GM12878 (cell line): ENCODE measurements around the gene DRD3. TPM values are rescaled to one million over a fixed set of nuclear protein-coding genes. Genes with fewer than 3 reads are reported as not detected.

Experiments
- ATAC-seq: fragments of 200-7000 bp; cut with Tn5 transposase; 3 replicates; pipeline ENCODE4 v1.9.1; 2020; ENCODE audit warnings: mild to moderate bottlenecking, moderate library complexity
- BruUV-seq: library from RNA; stranded (reverse); fragments of 400-500 nt; replicated peaks from 2 replicates; lab custom pipeline; 2021; lab: Mats Ljungman, UMichigan
- CTCF ChIA-PET: fragments of 300-600 bp; sonication (Branson Sonifier 250); formaldehyde crosslinking; extraction: SDS; loops from one replicate; lab custom pipeline; 2021; ENCODE audit warnings: inconsistent platforms; lab: Yijun Ruan, JAX
- POLR2A ChIA-PET: fragments of 350-600 bp; formaldehyde crosslinking; extraction: SDS; loops from one replicate; lab custom pipeline; 2021; ENCODE audit warnings: inconsistent platforms; lab: Charles Lee
- RAD21 ChIA-PET: fragments of 300-600 bp; sonication (Branson Sonifier 250); formaldehyde crosslinking; loops from one replicate; lab custom pipeline; 2023; ENCODE audit warnings: antibody characterized with exemption; ENCODE audit not compliant: unreplicated experiment; lab: Charles Lee
- SMC1A ChIA-PET: fragments of 300-600 bp; sonication (Branson Sonifier 250); formaldehyde crosslinking; loops from one replicate; lab custom pipeline; 2023; ENCODE audit not compliant: unreplicated experiment, uncharacterized antibody; lab: Charles Lee
- DNase-seq: peaks from one replicate; pipeline ENCODE4 v3.0.0-alpha.2; 2011; ENCODE audit warnings: low read depth, low spot score
- FAIRE-seq: peaks from 3 replicates; lab custom pipeline; 2011; peaks lifted over from hg19 to GRCh38; lab: Jason Lieb, UNC
- H2AFZ ChIP-seq: 2 replicates; pipeline ENCODE4 v1.6.0; 2011; ENCODE audit warnings: low read depth, low read length, control low read depth; ENCODE audit not compliant: control insufficient read depth
- H3K27ac ChIP-seq: 2 replicates; pipeline ENCODE4 v1.5.1; 2011; ENCODE audit warnings: control low read depth; ENCODE audit not compliant: control insufficient read depth, insufficient read depth
- H3K27me3 ChIP-seq, 2 experiments: replicated peaks in 1 of 2; 2 replicates each; pipeline versions ENCODE4 v1.6.0 to v1.6.1; 2011; ENCODE audit warnings: low read length in 1 of 2; ENCODE audit not compliant: control insufficient read depth in 2 of 2, insufficient read depth in 2 of 2
- H3K36me3 ChIP-seq, 2 experiments: 2 replicates each; pipeline ENCODE4 v1.5.1; 2011; ENCODE audit warnings: low read length in 1 of 2; ENCODE audit not compliant: control insufficient read depth in 2 of 2, insufficient read depth in 2 of 2
- H3K4me1 ChIP-seq: 2 replicates; pipeline ENCODE4 v1.6.1; 2011; ENCODE audit warnings: mild to moderate bottlenecking, low read length, moderate library complexity, mixed read lengths; ENCODE audit not compliant: control insufficient read depth, insufficient read depth
- H3K4me2 ChIP-seq: 2 replicates; pipeline ENCODE4 v1.6.0; 2011; ENCODE audit warnings: control low read depth; ENCODE audit not compliant: control insufficient read depth, insufficient read depth
- H3K4me3 ChIP-seq: fragments of 200-600 bp; sonication (generic); 2 replicates; pipeline ENCODE4 v1.5.1; 2016
- H3K79me2 ChIP-seq: 2 replicates; pipeline ENCODE4 v1.6.0; 2011; ENCODE audit warnings: low read length; ENCODE audit not compliant: control insufficient read depth, insufficient read depth
- H3K9ac ChIP-seq: 2 replicates; pipeline ENCODE4 v1.8.0; 2011; ENCODE audit warnings: low read length, control low read depth, mixed read lengths; ENCODE audit not compliant: control insufficient read depth, insufficient read depth
- H3K9me3 ChIP-seq: replicated peaks from 3 replicates; pipeline ENCODE4 v1.5.1; 2011; ENCODE audit warnings: mild to moderate bottlenecking, low read length; ENCODE audit not compliant: control insufficient read depth, insufficient read depth
- H4K20me1 ChIP-seq: 2 replicates; pipeline ENCODE4 v1.6.0; 2011; ENCODE audit not compliant: control insufficient read depth, insufficient read depth
- ATF3 ChIP-seq: IDR thresholded peaks from 2 replicates; pipeline ENCODE4 v1.6.1; 2011; ENCODE audit warnings: low read depth, mild to moderate bottlenecking, low read length, moderate library complexity, borderline replicate concordance; ENCODE audit errors: extremely low read depth
- BCL11A ChIP-seq: IDR thresholded peaks from 2 replicates; pipeline ENCODE4 v1.6.1; 2011; ENCODE audit warnings: low read depth, low read length
- CEBPZ ChIP-seq: fragments of 150-350 bp; IDR thresholded peaks from 2 replicates; pipeline ENCODE4 v1.6.1; 2016; ENCODE audit warnings: low read depth, low read length
- CREM ChIP-seq: IDR thresholded peaks from 2 replicates; pipeline ENCODE4 v1.6.1; 2014; ENCODE audit warnings: antibody characterized with exemption, low read depth
- E4F1 ChIP-seq: fragments of 450-650 bp; IDR thresholded peaks from 2 replicates; pipeline ENCODE4 v1.6.1; 2018; ENCODE audit warnings: borderline replicate concordance, mild to moderate bottlenecking; ENCODE audit not compliant: partially characterized antibody
- EZH2 ChIP-seq: IDR thresholded peaks from 2 replicates; pipeline ENCODE4 v1.6.1; 2012; ENCODE audit warnings: low read depth, mild to moderate bottlenecking, control low read depth, inconsistent platforms, low read length, borderline replicate concordance; ENCODE audit not compliant: control insufficient read depth
- FOXM1 ChIP-seq: IDR thresholded peaks from 2 replicates; pipeline ENCODE4 v1.6.1; 2012; ENCODE audit warnings: low read depth, mild to moderate bottlenecking, inconsistent platforms, low read length, moderate library complexity
- JUND ChIP-seq: IDR thresholded peaks from 2 replicates; pipeline ENCODE4 v1.6.1; 2012; ENCODE audit warnings: low read depth, mild to moderate bottlenecking, low read length, improper control_type of control experiment, moderate library complexity
- KDM1A ChIP-seq: fragments of 200-600 bp; sonication (generic); IDR thresholded peaks from 2 replicates; pipeline ENCODE4 v1.6.1; 2016; ENCODE audit warnings: borderline replicate concordance
- MTA2 ChIP-seq: fragments of 450-650 bp; IDR thresholded peaks from 2 replicates; pipeline ENCODE4 v1.6.1; 2016; ENCODE audit warnings: low read depth, mild to moderate bottlenecking, moderate library complexity
- NRF1 ChIP-seq: conservative IDR thresholded peaks from 2 replicates; pipeline ENCODE4 v1.6.1; 2011; ENCODE audit warnings: mild to moderate bottlenecking, low read depth, low read length, improper control_type of control experiment
- POLR2A ChIP-seq: IDR thresholded peaks from 2 replicates; pipeline ENCODE4 v1.6.1; 2011; ENCODE audit warnings: low read depth, mild to moderate bottlenecking, low read length
- RUNX3 ChIP-seq: IDR thresholded peaks from 2 replicates; pipeline ENCODE4 v1.6.1; 2012; ENCODE audit warnings: low read length, inconsistent platforms
- SIN3A ChIP-seq: IDR thresholded peaks from 2 replicates; pipeline ENCODE4 v1.6.1; 2012; ENCODE audit warnings: low read depth, low read length, improper control_type of control experiment
- ZSCAN29 ChIP-seq: fragments of 450-650 bp; IDR thresholded peaks from 2 replicates; pipeline ENCODE4 v1.6.1; 2017; ENCODE audit warnings: mild to moderate bottlenecking, moderate library complexity
- WGBS: methylation state at CpG from one replicate; pipeline ENCODE4 v1.1.6; 2016; ENCODE audit warnings: low lambda C conversion rate; ENCODE audit not compliant: insufficient replicate concordance, insufficient coverage; ENCODE audit errors: missing lambda C conversion rate; 5-methylcytosine and 5-hydroxymethylcytosine counted together
- in situ Hi-C: fragments of 300-500 bp; cut with MboI; formaldehyde crosslinking; loops from 9 replicates; pipeline ENCODE4 v1.14.3; 2018; ENCODE audit warnings: mixed read lengths
- intact Hi-C: fragments of 100-400 bp; cut with micrococcal nuclease; formaldehyde crosslinking; loops from one replicate; pipeline ENCODE4 v1.14.2; 2022; ENCODE audit not compliant: unreplicated experiment
- polyA plus RNA-seq, 11 experiments: library from polyadenylated mRNA; depleted of rRNA in 4 of 11; unstranded in 6 of 11; stranded (reverse) in 5 of 11; fragments of >200 nt; fragmentation: Nextera tagmentation in 4 of 11; fragmentation: Illumina TruSeq in 1 of 11; extraction: Ambion mirVana in 4 of 11; extraction: Trizol in 1 of 11; gene quantifications; 1 replicate in 1 of 11; 2 replicates in 10 of 11; pipeline versions ENCODE4 v1.2.1 to v1.2.3, GENCODE V29; 2011 to 2016; ENCODE audit warnings: inconsistent platforms in 2 of 11, missing spikeins in 2 of 11, low read depth in 1 of 11
- total RNA-seq, 4 experiments: library from RNA; depleted of rRNA in 3 of 4; stranded (reverse); fragments of >200 nt in 3 of 4; fragmentation: Illumina TruSeq in 1 of 4; extraction: Trizol in 1 of 4; gene quantifications; 2 replicates each; pipeline versions ENCODE4 v1.2.1 to v1.2.3, GENCODE V29; 2013 to 2021

The DRD3 gene
- total and polyA plus RNA-seq, 10 of the 15 experiments (the other 5 are each of a cell fraction or from before 2014, with no cell fraction given): not detected

- TF ChIP-seq EZH2: no peak
These were observed 39.8 kb upstream of the DRD3 start (continued) for GRCh38 chr3:114218578-114219185.

GRCh38 chr3:114218006-114218405, 39.2 kb upstream of the DRD3 start:
- 86% methylated on average over 3 of the region's 3 CpGs for WGBS
- Histone ChIP-seq H3K4me3 (no peak overlapping the region), H3K9ac (no peak overlapping the region), H2AFZ (no peak overlapping the region), H3K4me2 (no peak overlapping the region), H3K36me3 (no peaks in the 10 kb centered on the region), H4K20me1 (no peaks in the 10 kb centered on the region), H3K27ac (no peak overlapping the region), H3K27me3 (no peaks in the 10 kb centered on the region), H3K9me3 (no peaks in the 10 kb centered on the region), H3K79me2 (no peaks in the 10 kb centered on the region), H3K4me1 (peaks cover 14% of the 10 kb centered on the region)
- CTCF ChIA-PET: interaction anchor here (0.6 to 1.6 kb wide), 4 partner anchors 9 to 118 kb away, joined by 3 to 7 read pairs (median 4); no protein-coding TSS in a partner anchor
- in situ Hi-C loops (no loop called here), intact Hi-C loops (loop anchor here (10.0 kb wide), 1 partner anchor 473 kb away; the partner anchor contains the start of genes ATP6V1A and NAA50)
- ATAC-seq: no peak
- no peak for FAIRE-seq
- POLR2A ChIA-PET: no interaction called here
- BruUV-seq: no TSS peak
- DNase-seq: no peak
- RAD21 ChIA-PET: no interaction called here
- SMC1A ChIA-PET: interaction anchor here (0.9 to 1.3 kb wide), 3 partner anchors 9 to 246 kb away, joined by 3 read pairs; no protein-coding TSS in a partner anchor
- TF ChIP-seq CEBPZ: no peak
- TF ChIP-seq POLR2A: no peak
- no peak for TF ChIP-seq SIN3A
- TF ChIP-seq NRF1: no peak
- TF ChIP-seq JUND: no peak
- TF ChIP-seq CREM: no peak
- no peak for TF ChIP-seq MTA2
- TF ChIP-seq ZSCAN29: no peak
- TF ChIP-seq RUNX3: no peak
- no peak for TF ChIP-seq FOXM1
- TF ChIP-seq BCL11A: no peak
- TF ChIP-seq KDM1A: no peak
- no peak for TF ChIP-seq E4F1
- no peak for TF ChIP-seq ATF3
